Inflammatory macrophage treated with lipopolysaccharide for 4 hours (primary cell): ENCODE measurements around the gene BAZ1A.
"Not testable (repeated sequence)": the region's sequence is repeated elsewhere in the genome, so short reads cannot be mapped to it uniquely, and the experiment has no call there.

ENCODE experiments used
- DNase-seq: peaks from one replicate; pipeline ENCODE4 v3.0.0-alpha.2; 2020

BAZ1A gene

GRCh38 chr14:34857689-34858449 lies 17.3 kb downstream of the BAZ1A start:
- DNase-seq, result no peak

- no peak for DNase-seq
Measured at GRCh38 chr14:34853041-34853440, 22.1 kb downstream of the BAZ1A start.

GRCh38 chr14:34851395-34851794 lies 23.8 kb downstream of the BAZ1A start:
- no peak for DNase-seq

- no peak for DNase-seq
Measured at GRCh38 chr14:34845869-34846268, 29.3 kb downstream of the BAZ1A start.

- DNase-seq, result peak; percentile 70
Measured at GRCh38 chr14:34843011-34843554, 32.1 kb downstream of the BAZ1A start.

- no peak for DNase-seq
Measured at GRCh38 chr14:34837801-34838322, 37.3 kb downstream of the BAZ1A start.

GRCh38 chr14:34835312-34835711 lies 39.8 kb downstream of the BAZ1A start:
- DNase-seq, result no peak

- peak; percentile 81 for DNase-seq
Measured at GRCh38 chr14:34833549-34834523, 41.3 kb downstream of the BAZ1A start.

- no peak for DNase-seq
Measured at GRCh38 chr14:34826661-34827060, 48.5 kb downstream of the BAZ1A start.

- DNase-seq, result no peak
Measured at GRCh38 chr14:34824826-34825225, 50.3 kb downstream of the BAZ1A start.

- DNase-seq, result no peak
Measured at GRCh38 chr14:34824256-34824655, 50.9 kb downstream of the BAZ1A start.

- no peak for DNase-seq
Measured at GRCh38 chr14:34817768-34818167, 57.4 kb downstream of the BAZ1A start.

GRCh38 chr14:34810028-34810427 lies 65.1 kb downstream of the BAZ1A start:
- no peak for DNase-seq

GRCh38 chr14:34806257-34806656 lies 68.9 kb downstream of the BAZ1A start:
- DNase-seq, result no peak

- no peak for DNase-seq
Measured at GRCh38 chr14:34804933-34805332, 70.2 kb downstream of the BAZ1A start.

GRCh38 chr14:34798861-34799260 lies 76.3 kb downstream of the BAZ1A start:
- not testable (repeated sequence) for DNase-seq

GRCh38 chr14:34797747-34798583 lies 77.2 kb downstream of the BAZ1A start:
- DNase-seq, result no peak

- no peak for DNase-seq
Measured at GRCh38 chr14:34796902-34797301, 78.3 kb downstream of the BAZ1A start.

GRCh38 chr14:34794941-34795340 lies 80.2 kb downstream of the BAZ1A start:
- no peak for DNase-seq

- no peak for DNase-seq
Measured at GRCh38 chr14:34794217-34794616, 80.9 kb downstream of the BAZ1A start.

- peak; percentile 51 for DNase-seq
Measured at GRCh38 chr14:34792598-34792997, 82.6 kb downstream of the BAZ1A start.
